CD4-positive, alpha-beta T cell treated with Interleukin-21 for 1 hour (primary cell): ENCODE data around the gene EARS2.
"Not testable (repeated sequence)": the region's sequence is repeated elsewhere in the genome, so short reads cannot be mapped to it uniquely, and the experiment has no call there.

Experiments
- DNase-seq: peaks from one replicate; pipeline ENCODE4 v3.0.0-alpha.2; 2020

The EARS2 gene

GRCh38 chr16:23523876-23524385 lies 33.2 kb downstream of the EARS2 start:
- no peak for DNase-seq

GRCh38 chr16:23523321-23523720 lies 33.8 kb downstream of the EARS2 start:
- DNase-seq, result no peak

- no peak for DNase-seq
Observed at GRCh38 chr16:23521965-23522364, 35.2 kb downstream of the EARS2 start.

GRCh38 chr16:23521037-23521743 lies 36.0 kb downstream of the EARS2 start:
- DNase-seq, result no peak

- no peak for DNase-seq
Observed at GRCh38 chr16:23520500-23520899, 36.6 kb downstream of the EARS2 start.

- no peak for DNase-seq
Observed at GRCh38 chr16:23519282-23519681, 37.9 kb downstream of the EARS2 start.

- peak; percentile 11 for DNase-seq
Observed at GRCh38 chr16:23518435-23518891, 38.7 kb downstream of the EARS2 start.

GRCh38 chr16:23516366-23517137 lies 40.6 kb downstream of the EARS2 start:
- no peak for DNase-seq

- no peak for DNase-seq
Observed at GRCh38 chr16:23515881-23516280, 41.3 kb downstream of the EARS2 start.

- DNase-seq, result peak; percentile 53
Observed at GRCh38 chr16:23514381-23515152, 42.6 kb downstream of the EARS2 start.

- no peak for DNase-seq
Observed at GRCh38 chr16:23512168-23512695, 44.9 kb downstream of the EARS2 start.

- DNase-seq, result no peak
Observed at GRCh38 chr16:23511731-23512130, 45.4 kb downstream of the EARS2 start.

GRCh38 chr16:23510915-23511270 lies 46.3 kb downstream of the EARS2 start:
- DNase-seq, result not testable (repeated sequence)

- DNase-seq, result peak; percentile 81
Observed at GRCh38 chr16:23510164-23510914, 46.8 kb downstream of the EARS2 start, which contains the start of gene GGA2. GGA2 (minus strand) TSS chr16:23510494; CDS start chr16:23510411, 83 bp downstream.

GRCh38 chr16:23509782-23510163 lies 47.4 kb downstream of the EARS2 start:
- peak; percentile 48 for DNase-seq

- DNase-seq, result no peak
Observed at GRCh38 chr16:23509441-23509754, 47.8 kb downstream of the EARS2 start.

GRCh38 chr16:23508589-23509440 lies 48.3 kb downstream of the EARS2 start:
- no peak for DNase-seq

GRCh38 chr16:23506606-23506994 lies 50.5 kb downstream of the EARS2 start:
- no peak for DNase-seq

- no peak for DNase-seq
Observed at GRCh38 chr16:23505671-23506605, 51.2 kb downstream of the EARS2 start.

GRCh38 chr16:23505180-23505665 lies 51.9 kb downstream of the EARS2 start:
- DNase-seq, result no peak
